Measurements from ENCODE around the gene CBX4. TPM values are rescaled to one million over a fixed set of nuclear protein-coding genes. Genes with fewer than 3 reads are reported as not detected.
"Not testable (repeated sequence)": the region's sequence is repeated elsewhere in the genome, so short reads cannot be mapped to it uniquely, and the experiment has no call there.

The CBX4 gene
- total RNA-seq, 1 donor from 2014 or later: 9.2 TPM

GRCh38 chr17:79859676-79860615 is 20.7 kb upstream of the CBX4 start:
- DNase-seq (ENCODE audit: low read depth): no peak

GRCh38 chr17:79857095-79857494 is 17.9 kb upstream of the CBX4 start:
- DNase-seq (ENCODE audit: low read depth): no peak

DNA sequence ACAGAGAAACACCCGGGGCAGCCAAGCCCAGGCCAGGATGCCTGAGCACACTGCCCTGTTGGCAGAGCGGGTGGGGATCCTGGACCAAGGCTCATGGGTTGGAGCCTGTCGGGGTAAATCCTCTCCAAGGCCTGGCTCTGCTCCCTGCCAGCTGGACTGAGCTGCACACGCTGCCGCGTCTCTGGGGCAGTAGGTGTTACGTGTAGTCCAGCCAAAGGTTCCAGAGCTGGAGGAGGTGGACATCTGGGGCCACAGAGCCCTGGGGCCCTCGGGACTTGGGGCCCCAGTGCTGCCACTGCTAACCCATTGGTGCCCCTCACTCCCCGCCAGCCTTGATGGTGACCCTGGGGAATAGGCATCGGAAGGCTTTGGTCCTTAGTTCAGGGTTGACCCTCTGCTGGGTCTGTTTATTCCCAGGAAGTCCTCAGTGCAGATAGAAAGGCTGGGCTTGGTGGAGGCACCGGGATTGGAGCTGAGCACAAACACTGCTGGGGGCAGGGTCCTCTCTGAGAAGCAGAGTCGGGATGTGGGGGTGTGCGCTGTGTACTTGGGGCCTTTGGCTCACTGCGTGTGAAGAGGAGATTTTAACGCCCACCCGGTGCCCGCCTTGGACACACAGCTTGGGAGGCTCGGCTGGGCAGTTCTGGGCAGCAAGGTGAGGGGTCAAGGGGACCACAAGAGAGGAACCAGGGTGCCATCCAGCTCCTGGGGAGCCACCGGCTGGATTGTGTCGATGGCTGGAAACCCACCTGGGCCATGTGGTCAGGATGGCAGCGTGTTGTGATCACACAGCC is 16.3 kb upstream of the CBX4 start:
- no peak for DNase-seq (ENCODE audit: low read depth)

GRCh38 chr17:79854080-79855060 is 15.1 kb upstream of the CBX4 start:
- DNase-seq (ENCODE audit: low read depth): no peak

DNA sequence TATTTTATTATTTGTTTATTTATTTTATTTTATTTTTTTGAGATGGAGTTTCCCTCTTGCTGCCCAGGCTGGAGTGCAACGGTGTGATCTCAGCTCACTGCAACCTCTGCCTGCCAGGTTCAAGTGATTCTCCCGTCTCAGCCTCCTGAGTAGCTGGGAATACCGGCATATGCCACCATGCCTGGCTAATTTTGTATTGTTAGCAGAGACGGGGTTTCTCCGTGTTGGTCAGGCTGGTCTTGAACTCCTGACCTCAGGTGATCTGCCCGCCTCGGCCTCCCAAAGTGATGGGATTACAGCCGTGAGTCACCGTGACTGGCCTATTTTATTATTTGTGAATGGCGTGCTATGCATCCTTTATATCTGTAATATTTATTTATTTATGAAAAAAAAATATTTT is 13.9 kb upstream of the CBX4 start:
- not testable (repeated sequence) for DNase-seq (ENCODE audit: low read depth)

- DNase-seq (ENCODE audit: low read depth): peak; percentile 66
Measured at GRCh38 chr17:79852748-79853147, 13.5 kb upstream of the CBX4 start.

DNA sequence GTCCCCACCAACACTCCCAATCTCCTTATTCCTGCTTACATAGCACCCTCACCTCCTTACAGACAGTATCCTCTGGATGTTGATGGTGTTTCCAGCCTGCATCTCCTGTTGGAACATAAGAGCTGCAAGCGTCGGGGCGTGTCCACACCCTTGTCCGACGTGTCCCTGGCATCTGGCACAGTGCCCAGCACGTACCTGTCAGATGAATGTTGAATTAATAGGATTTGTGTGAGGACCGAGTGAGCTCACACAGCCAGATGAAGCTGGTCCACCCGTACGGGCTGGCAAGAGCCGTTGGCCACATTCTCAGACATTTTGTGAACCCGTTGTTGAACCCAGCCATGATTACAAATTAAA is 12.2 kb upstream of the CBX4 start:
- DNase-seq (ENCODE audit: low read depth): peak; percentile 69

DNA sequence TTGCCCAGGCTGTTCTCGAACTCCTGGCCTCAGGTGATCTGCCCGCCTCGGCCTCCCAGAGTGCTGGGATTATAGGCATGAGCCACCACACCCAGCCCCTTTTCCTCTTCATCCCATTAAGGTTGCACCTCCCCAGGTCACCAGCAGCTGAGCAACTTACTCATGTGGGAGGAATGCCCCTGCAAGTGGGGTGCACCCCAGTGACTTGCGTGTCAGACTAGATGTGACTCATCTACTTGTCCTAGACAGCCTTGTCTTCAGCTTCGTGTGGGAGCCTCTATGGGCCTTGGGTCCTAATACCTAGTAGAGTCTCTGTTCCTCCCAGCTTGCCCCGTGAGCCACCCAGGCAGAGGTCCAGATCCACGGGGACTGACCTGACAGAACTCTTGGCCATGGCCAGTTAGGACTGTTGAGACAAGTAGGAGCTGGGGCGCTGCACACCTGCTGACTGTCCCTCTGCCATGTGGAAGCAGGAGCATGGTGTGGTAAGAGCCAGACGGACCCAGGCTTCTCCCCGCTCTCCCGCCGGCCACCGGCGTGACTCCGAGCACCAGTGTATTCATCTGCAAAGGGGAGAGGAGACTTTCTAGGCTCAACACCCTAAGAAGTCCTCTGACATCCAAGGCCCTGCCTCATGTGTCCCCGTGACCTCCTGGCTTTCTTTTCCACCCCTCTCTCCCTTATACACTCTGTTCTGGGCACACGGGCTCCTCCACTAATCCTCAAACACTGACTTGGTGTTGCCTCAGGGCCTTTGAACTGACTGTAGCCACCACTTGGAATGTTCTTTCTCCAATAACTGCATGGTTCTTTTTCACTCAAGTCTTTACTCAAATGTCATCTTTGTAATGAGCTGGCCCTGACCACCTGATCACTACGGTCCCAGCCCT is 11.6 kb upstream of the CBX4 start:
- peak; percentile 82 for DNase-seq (ENCODE audit: low read depth)

DNA sequence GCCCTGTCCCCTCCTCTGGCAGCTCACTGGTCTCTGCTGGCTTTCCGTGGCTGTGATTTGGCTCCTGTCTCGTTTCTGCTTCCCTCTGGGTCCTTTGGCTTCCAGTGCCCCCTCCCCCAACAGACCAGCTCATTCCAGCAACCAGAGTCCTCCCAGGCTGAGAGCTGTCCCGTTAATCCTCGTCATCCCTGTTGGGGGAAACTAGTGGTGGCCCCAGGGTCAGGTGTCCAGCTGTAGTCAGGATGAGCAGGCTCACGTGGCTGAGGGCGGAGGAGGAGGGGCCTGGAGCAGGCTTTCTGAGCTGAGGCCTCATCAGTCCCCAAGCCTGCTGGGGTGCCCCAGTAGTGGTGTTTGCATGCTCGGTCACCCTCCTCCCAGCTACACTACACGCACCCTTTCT is 10.7 kb upstream of the CBX4 start:
- no peak for DNase-seq (ENCODE audit: low read depth)

GRCh38 chr17:79848370-79848766 is 9.1 kb upstream of the CBX4 start:
- DNase-seq (ENCODE audit: low read depth): no peak

DNA sequence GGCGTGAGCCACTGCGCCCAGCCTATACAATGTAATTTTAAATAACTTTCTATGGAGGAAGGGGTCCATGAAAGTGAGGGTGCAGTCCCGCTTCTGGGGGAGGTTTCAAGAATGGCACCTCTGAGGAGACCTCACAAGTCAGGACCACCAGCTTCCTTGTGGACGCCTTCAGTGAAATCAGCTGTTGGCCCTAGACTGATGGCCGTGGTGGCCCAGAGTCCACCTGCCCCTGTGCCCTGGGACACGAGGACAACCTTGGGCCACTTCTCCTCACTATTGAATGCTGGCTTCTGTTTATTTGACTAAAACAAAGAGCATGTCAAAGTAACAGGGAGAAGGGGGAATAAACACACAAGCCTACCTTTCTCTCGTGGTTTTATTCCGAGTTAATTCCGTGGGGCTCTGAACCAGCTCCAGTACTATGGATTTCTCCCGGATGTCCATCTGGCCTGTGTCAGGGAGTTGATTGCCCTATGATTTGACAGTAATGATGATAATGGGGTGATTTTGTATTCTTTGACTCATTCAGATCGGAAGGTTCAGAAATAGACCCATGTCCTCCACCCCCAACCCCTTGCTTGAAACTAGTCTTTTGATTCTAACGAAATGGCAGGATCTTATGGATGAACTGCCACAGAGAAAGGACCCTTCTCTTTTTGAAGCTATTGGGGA is 8.6 kb upstream of the CBX4 start:
- no peak for DNase-seq (ENCODE audit: low read depth)

DNA sequence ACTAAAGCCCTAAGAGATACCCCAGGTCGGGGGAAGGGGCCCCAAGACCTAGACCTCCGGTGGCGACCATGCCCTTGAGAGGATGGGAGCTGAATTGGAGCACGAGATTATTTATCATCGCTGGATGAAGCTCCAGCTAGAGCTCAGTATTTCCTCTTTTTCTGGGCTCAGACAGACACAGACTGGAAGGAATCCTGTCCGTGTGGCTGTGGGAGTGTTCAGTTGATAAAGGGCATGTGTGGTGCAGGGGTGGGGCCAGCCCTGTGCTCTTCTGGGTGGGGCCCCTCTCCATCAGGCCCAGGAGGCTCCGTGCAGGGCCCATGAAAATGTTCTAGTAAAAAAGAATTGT is 6.3 kb upstream of the CBX4 start:
- no peak for DNase-seq (ENCODE audit: low read depth)

DNA sequence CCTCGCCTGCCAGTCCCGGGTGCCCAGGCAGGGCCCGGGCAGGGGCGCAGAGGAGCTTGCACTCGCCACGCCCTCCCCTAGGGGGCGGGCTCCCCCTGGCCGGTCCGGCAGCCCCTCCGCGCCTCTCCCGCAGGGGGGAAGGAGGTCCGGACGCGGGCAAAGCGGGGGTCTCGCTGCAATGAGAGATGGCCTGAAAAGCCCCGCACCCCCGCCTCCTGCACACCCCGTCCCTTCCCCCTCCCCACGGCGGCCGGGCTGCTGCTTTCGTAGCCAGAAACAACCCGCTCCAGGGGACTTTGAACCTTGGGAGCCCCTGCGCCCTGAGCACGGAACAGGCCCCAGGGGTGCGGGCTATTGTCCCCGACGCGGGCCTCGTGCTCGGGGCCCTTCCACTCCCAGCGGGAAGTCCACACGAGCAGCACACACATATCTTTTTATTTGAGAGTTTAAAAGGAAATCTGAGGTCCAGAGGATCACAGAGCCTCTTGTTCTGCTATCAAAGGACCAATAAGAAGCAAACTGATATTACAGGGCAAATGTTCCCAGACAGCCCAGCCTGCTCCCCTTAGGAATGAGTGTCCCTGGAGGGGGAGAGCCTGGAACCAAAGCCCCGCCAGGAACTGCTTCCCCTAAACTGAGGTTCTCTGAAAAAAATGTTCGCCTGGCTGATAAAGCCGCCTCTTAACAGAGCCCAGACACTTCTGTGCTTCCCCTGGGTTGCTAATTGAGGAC is 5.8 kb upstream of the CBX4 start:
- DNase-seq (ENCODE audit: low read depth): no peak

GRCh38 chr17:79843816-79844800 is 4.9 kb upstream of the CBX4 start:
- no peak for DNase-seq (ENCODE audit: low read depth)

DNA sequence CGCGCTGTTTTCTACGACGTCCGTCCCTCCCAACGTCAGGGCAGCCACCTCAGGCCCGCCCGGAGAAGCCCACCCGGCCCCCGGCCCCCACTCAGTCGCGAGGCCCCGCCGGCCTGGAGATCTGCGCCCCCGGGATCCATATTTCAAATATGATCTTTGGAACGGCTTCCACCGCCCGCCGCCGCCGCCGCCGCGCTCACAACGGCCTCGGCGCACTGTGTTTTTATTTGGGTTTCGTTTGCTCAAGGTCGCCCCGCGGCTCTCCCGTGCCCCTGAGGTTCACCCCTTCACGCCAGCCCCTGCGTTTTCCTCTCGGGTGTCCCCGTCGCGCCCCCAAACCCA is 4.2 kb upstream of the CBX4 start:
- DNase-seq (ENCODE audit: low read depth): no peak

GRCh38 chr17:79842656-79843473 is 3.6 kb upstream of the CBX4 start:
- DNase-seq (ENCODE audit: low read depth): no peak

DNA sequence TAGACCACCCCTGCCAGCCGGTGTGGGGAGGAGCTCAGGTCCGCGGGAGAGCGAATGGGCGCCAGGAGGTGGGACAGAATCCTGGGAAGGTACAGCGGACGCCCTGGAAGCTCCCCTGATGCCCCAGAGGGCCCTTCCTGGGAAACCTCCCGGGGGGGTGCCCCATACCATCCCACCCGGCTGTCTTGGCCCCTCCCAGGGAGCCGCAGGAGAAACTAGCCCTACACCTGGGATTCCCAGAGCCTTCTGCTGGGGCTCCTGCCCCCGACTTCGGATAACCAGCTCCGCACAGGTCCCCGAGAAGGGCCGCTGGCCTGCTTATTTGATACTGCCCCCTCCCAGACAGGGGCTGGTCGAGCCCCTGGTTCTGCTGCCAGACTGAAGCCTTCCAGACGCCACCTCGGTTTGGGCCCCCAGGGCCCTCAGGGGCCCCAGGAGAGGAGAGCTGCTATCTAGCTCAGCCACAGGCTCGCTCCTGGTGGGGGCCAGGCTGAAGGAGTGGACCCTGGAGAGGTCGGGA is 3.0 kb upstream of the CBX4 start:
- DNase-seq (ENCODE audit: low read depth): no peak
